ENCODE measurements around the gene RTKN. TPM values are rescaled to one million over a fixed set of nuclear protein-coding genes. Genes with fewer than 3 reads are reported as not detected.

The RTKN gene
- polyA plus RNA-seq, 3 donors, result 0.07 TPM; not detected in 2

GRCh38 chr2:74407682-74408081 lies 34.1 kb downstream of the RTKN start:
- H3K27me3 Mint-ChIP-seq (ENCODE audit: low read depth in 3 of 3), result peaks cover 3 to 21% (median 5%) of the 10 kb centered on the region in 3 donors
- no peaks in the 10 kb centered on the region for H3K4me1 Mint-ChIP-seq
- H3K36me3 ChIP-seq (replicated peaks in 1 of 2; ENCODE audit: control insufficient read depth in 1 of 2, insufficient read depth in 2 of 2, low read length in 2 of 2), result no peaks in the 10 kb centered on the region
- H3K9me3 ChIP-seq (replicated peaks in 1 of 2; ENCODE audit: control insufficient read depth in 1 of 2, insufficient read depth in 1 of 2, low read length in 2 of 2), result no peaks in the 10 kb centered on the region
- H4K20me1 ChIP-seq (ENCODE audit: insufficient read depth, low read length), result no peaks in the 10 kb centered on the region
- no peak overlapping the region for H3K27ac ChIP-seq (ENCODE audit: low read depth in 1 of 2, low read length in 2 of 2)
- no peak overlapping the region for H3K4me3 ChIP-seq (replicated peaks in 1 of 3; ENCODE audit: low read depth in 2 of 3, low read length in 3 of 3)
- H3K4me2 ChIP-seq (replicated peaks; ENCODE audit: extremely low read depth, low read length, poor library complexity, severe bottlenecking), result no peak overlapping the region
- no peaks in the 10 kb centered on the region for H3K79me2 ChIP-seq (ENCODE audit: insufficient read depth, low read length)
- H2AFZ ChIP-seq (ENCODE audit: insufficient read depth, low read depth, low read length, poor library complexity, severe bottlenecking), result no peak overlapping the region
- 95% methylated on average over 4 of the region's 5 CpGs for WGBS (ENCODE audit: insufficient coverage)
- H3K9me3 Mint-ChIP-seq, result peaks cover 0 to 9% (median 0%) of the 10 kb centered on the region in 7 donors
- DNase-seq, result no peak
- H3K9ac ChIP-seq (ENCODE audit: insufficient read depth, low read length, poor library complexity, severe bottlenecking), result no peak overlapping the region
- TF ChIP-seq CTCF (IDR thresholded peaks at IDR 0.05), result no peak
- H3K36me3 Mint-ChIP-seq, result no peaks in the 10 kb centered on the region
- H3K27ac Mint-ChIP-seq, result no peak overlapping the region
- no peaks in the 10 kb centered on the region for H3K4me1 ChIP-seq (ENCODE audit: control insufficient read depth in 1 of 2, insufficient read depth in 2 of 2, low read length in 2 of 2)
- intact Hi-C loops (cut with micrococcal nuclease), result no loop called here
- H3K27me3 ChIP-seq (ENCODE audit: control insufficient read depth in 2 of 2, insufficient read depth in 2 of 2, low read length in 2 of 2), result no peaks in the 10 kb centered on the region
- H3K4me3 Mint-ChIP-seq, result no peak overlapping the region

GRCh38 chr2:74406035-74406434 lies 35.7 kb downstream of the RTKN start:
- H3K79me2 ChIP-seq (ENCODE audit: insufficient read depth, low read length), result no peaks in the 10 kb centered on the region
- H4K20me1 ChIP-seq (ENCODE audit: insufficient read depth, low read length), result no peaks in the 10 kb centered on the region
- H3K36me3 Mint-ChIP-seq, result no peaks in the 10 kb centered on the region
- intact Hi-C loops (cut with micrococcal nuclease), result no loop called here
- DNase-seq, result no peak
- H3K36me3 ChIP-seq (replicated peaks in 1 of 2; ENCODE audit: control insufficient read depth in 1 of 2, insufficient read depth in 2 of 2, low read length in 2 of 2), result no peaks in the 10 kb centered on the region
- peaks cover 5 to 22% (median 6%) of the 10 kb centered on the region in 3 donors for H3K27me3 Mint-ChIP-seq (ENCODE audit: low read depth in 3 of 3)
- H3K9me3 ChIP-seq (replicated peaks in 1 of 2; ENCODE audit: control insufficient read depth in 1 of 2, insufficient read depth in 1 of 2, low read length in 2 of 2), result no peaks in the 10 kb centered on the region
- H3K27me3 ChIP-seq (ENCODE audit: control insufficient read depth in 2 of 2, insufficient read depth in 2 of 2, low read length in 2 of 2), result no peaks in the 10 kb centered on the region
- no peak overlapping the region for H2AFZ ChIP-seq (ENCODE audit: insufficient read depth, low read depth, low read length, poor library complexity, severe bottlenecking)
- no peak overlapping the region for H3K4me3 Mint-ChIP-seq
- no peak for TF ChIP-seq CTCF (IDR thresholded peaks at IDR 0.05)
- no peak overlapping the region for H3K4me2 ChIP-seq (replicated peaks; ENCODE audit: extremely low read depth, low read length, poor library complexity, severe bottlenecking)
- H3K27ac ChIP-seq (ENCODE audit: low read depth in 1 of 2, low read length in 2 of 2), result no peak overlapping the region
- H3K4me1 ChIP-seq (ENCODE audit: control insufficient read depth in 1 of 2, insufficient read depth in 2 of 2, low read length in 2 of 2), result no peaks in the 10 kb centered on the region
- no peak overlapping the region for H3K4me3 ChIP-seq (replicated peaks in 1 of 3; ENCODE audit: low read depth in 2 of 3, low read length in 3 of 3)
- H3K9me3 Mint-ChIP-seq, result peaks cover 0 to 10% (median 0%) of the 10 kb centered on the region in 7 donors
- H3K4me1 Mint-ChIP-seq, result no peaks in the 10 kb centered on the region
- no peak overlapping the region for H3K9ac ChIP-seq (ENCODE audit: insufficient read depth, low read length, poor library complexity, severe bottlenecking)
- H3K27ac Mint-ChIP-seq, result no peak overlapping the region
